Retina (tissue), 1 donor: ENCODE measurements around the gene PPP1R3D.
"Not testable (repeated sequence)": the region's sequence is repeated elsewhere in the genome, so short reads cannot be mapped to it uniquely, and the experiment has no call there.

Source experiments
- DNase-seq: peaks from one replicate; pipeline ENCODE4 v3.0.0-alpha.2; 2016

The PPP1R3D gene

DNA sequence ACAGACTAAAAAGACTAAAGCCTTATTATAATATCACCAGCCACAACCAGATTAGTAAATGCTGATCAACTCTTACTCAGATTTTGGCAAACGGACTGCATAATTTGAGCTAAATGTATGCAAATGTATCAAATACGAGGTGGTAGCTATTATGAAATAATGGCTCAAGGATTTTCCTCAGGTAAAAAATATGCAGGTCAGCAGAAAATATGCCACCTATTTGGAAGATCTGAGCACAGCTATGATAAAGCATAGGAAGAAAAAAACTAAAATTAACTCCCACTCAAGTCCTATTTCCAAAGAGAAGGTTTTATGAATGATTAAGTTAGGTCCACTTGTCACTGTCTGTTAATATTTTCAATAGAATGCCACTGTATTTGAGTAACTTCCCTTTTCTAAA is 29.1 kb downstream of the PPP1R3D start:
- no peak for DNase-seq

DNA sequence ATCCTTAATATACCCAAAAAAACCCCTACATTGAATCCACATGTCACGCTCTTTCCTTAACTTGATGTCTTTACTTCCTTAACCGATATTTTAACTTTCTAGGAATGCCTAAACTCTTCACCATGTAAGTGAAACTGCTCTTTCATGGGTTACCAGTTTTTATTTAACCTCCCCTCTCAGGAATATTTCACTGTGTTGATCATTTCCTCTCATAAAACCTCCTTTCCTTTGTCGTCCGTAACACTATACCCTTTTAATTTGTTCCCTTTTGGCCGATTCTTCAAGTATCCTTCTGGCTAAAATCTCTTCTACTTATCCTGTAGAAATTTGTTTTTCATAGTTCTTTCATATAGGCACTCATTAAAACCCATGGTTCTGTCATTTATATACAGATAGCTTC is 31.2 kb downstream of the PPP1R3D start:
- DNase-seq = no peak

- no peak for DNase-seq
Measured at GRCh38 chr20:59903621-59904020, 36.5 kb downstream of the PPP1R3D start.

GRCh38 chr20:59902470-59902869 is 37.6 kb downstream of the PPP1R3D start:
- DNase-seq = no peak

DNA sequence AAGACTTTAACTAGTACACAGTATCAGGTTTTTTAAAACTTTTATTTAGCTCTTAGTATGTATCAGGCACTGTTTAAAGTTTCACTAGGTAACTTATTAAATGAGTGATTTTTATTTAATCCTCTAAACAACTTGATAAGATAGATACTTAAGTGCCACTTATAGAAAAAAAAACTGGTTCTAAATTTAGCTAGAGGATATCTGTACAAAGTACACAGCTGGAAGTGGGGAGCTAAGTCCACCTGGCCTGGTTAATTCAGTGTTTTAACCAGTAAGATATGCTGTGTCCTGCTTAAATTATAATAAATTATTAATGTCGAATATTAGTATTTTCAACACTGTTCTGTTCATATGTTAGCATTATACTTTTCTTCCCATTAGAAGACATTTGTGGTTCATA is 44.2 kb downstream of the PPP1R3D start:
- no peak for DNase-seq

DNA sequence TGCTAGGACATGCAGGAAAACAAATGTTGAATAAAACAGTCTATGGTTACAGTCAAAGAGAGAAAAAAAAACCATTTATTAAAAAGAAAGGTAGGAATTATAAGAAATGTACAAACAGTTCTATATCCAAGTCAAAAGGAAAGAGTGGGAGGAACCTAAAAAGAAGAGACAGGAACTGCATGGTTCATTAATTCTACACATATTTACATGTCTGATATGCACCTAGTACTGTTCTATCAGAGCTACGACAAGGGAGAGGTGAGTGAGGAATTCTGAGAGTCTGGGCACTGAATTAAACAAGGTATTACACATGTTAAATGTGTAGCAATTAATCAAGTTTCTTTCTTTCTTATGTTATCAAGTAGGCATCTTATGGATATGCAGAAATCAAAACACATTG is 48.5 kb downstream of the PPP1R3D start:
- DNase-seq = no peak

DNA sequence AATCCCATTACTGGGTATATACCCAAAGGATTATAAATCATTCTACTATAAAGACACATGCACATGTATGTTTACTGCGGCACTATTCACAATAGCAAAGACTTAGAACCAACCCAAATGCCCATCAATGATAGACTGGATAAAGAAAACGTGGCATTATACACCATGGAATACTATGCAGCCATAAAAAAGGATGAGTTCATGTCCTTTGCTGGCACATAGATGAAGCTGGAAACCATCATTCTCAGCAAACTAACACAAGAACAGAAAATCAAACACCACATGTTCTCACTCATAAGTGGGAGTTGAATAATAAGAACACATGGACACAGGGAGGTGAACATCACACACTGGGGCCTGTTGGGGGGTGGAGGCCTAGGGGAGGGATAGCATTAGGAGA is 50.1 kb downstream of the PPP1R3D start:
- not testable (repeated sequence) for DNase-seq

DNA sequence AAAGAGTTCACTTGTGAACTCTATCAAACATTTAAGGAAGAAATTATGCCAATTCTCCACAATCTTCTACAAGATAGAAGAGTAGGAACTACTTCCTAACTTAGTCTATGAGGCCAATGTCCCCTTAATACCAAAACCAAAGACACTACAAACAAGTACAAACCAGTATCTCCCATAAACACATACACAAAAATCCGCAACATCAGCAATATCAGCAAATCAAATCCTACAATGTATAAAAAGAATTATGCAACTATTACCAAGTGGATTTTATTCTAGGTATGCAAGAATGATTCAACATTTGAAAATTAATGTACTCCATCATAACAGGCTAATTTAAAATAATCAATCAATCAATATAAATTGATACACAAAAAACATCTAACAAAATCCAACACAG is 52.1 kb downstream of the PPP1R3D start:
- no peak for DNase-seq
